K562 (cell line): Measurements from ENCODE around the gene DAPK3. TPM values are rescaled to one million over a fixed set of nuclear protein-coding genes. Genes with fewer than 3 reads are reported as not detected.

ENCODE experiments used
- CBFB ChIP-seq: sonication (generic); formaldehyde crosslinking; IDR thresholded peaks from 2 replicates; pipeline ENCODE4 v1.4.0; 2020; ENCODE audit warnings: mild to moderate bottlenecking, missing genetic modification reagents
- CCNT2 ChIP-seq: IDR thresholded peaks from 2 replicates; pipeline ENCODE4 v1.6.1; 2011; ENCODE audit warnings: borderline replicate concordance, low read depth, mild to moderate bottlenecking, moderate library complexity, mixed read lengths, low read length; ENCODE audit not compliant: insufficient read length; ENCODE audit errors: extremely low read depth
- MAFF ChIP-seq: IDR thresholded peaks from 2 replicates; pipeline ENCODE4 v1.6.1; 2012; ENCODE audit warnings: low read length, improper control_type of control experiment
- MBD2 ChIP-seq: sonication (generic); IDR thresholded peaks from 2 replicates; pipeline ENCODE4 v1.6.1; 2016; ENCODE audit warnings: low read depth, borderline replicate concordance
- POU5F1 ChIP-seq: fragments of 150-350 bp; IDR thresholded peaks from 2 replicates; pipeline ENCODE4 v1.6.1; 2014; ENCODE audit warnings: borderline replicate concordance, low read length, low read depth, mild to moderate bottlenecking; ENCODE audit not compliant: partially characterized antibody
- ZNF431 ChIP-seq: sonication (generic); formaldehyde crosslinking; IDR thresholded peaks from 2 replicates; pipeline ENCODE4 v1.8.0; 2022; ENCODE audit warnings: mild to moderate bottlenecking, missing genetic modification reagents
- polyA plus RNA-seq, 8 experiments: library from polyadenylated mRNA; depleted of rRNA in 4 of 8; stranded (reverse) in 5 of 8; unstranded in 3 of 8; fragments of >200 nt; fragmentation: Nextera tagmentation in 2 of 8; fragmentation: Illumina TruSeq in 1 of 8; extraction: Ambion mirVana in 2 of 8; extraction: Trizol in 1 of 8; gene quantifications; 2 replicates each; pipeline versions ENCODE4 v1.2.1 to v1.2.3, GENCODE V29; 2011 to 2014; ENCODE audit warnings: inconsistent platforms in 1 of 8, missing spikeins in 1 of 8
- total RNA-seq, 7 experiments: library from RNA; depleted of rRNA in 6 of 7; stranded (reverse); fragments of >200 nt in 6 of 7; fragmentation: Illumina TruSeq in 2 of 7; extraction: Trizol in 2 of 7; gene quantifications; 2 replicates each; pipeline versions ENCODE4 v1.2.1 to v1.2.3, GENCODE V29; 2011 to 2021; ENCODE audit warnings: low replicate concordance in 1 of 7
- TF ChIP-seq, protein P1 (sequence below), 2 experiments: fragments of 450-650 bp in 1 of 2; sonication (generic) in 1 of 2; formaldehyde crosslinking in 1 of 2; IDR thresholded peaks; 2 replicates each; pipeline versions ENCODE4 v1.7.1 to v1.9.0; 2016 to 2022; ENCODE audit warnings: inconsistent platforms in 1 of 2, mild to moderate bottlenecking in 1 of 2, missing genetic modification reagents in 1 of 2
- TF ChIP-seq, protein P2 (sequence below): fragments of 250-450 bp; sonication (Bioruptor Pico); IDR thresholded peaks from 2 replicates; pipeline ENCODE4 v1.4.0; 2020

The DAPK3 gene
- total and polyA plus RNA-seq, 9 of the 15 experiments (the other 6 are each of a cell fraction or from before 2014, with no cell fraction given): 0.14 to 63.4 (median 25.0) TPM

DNA sequence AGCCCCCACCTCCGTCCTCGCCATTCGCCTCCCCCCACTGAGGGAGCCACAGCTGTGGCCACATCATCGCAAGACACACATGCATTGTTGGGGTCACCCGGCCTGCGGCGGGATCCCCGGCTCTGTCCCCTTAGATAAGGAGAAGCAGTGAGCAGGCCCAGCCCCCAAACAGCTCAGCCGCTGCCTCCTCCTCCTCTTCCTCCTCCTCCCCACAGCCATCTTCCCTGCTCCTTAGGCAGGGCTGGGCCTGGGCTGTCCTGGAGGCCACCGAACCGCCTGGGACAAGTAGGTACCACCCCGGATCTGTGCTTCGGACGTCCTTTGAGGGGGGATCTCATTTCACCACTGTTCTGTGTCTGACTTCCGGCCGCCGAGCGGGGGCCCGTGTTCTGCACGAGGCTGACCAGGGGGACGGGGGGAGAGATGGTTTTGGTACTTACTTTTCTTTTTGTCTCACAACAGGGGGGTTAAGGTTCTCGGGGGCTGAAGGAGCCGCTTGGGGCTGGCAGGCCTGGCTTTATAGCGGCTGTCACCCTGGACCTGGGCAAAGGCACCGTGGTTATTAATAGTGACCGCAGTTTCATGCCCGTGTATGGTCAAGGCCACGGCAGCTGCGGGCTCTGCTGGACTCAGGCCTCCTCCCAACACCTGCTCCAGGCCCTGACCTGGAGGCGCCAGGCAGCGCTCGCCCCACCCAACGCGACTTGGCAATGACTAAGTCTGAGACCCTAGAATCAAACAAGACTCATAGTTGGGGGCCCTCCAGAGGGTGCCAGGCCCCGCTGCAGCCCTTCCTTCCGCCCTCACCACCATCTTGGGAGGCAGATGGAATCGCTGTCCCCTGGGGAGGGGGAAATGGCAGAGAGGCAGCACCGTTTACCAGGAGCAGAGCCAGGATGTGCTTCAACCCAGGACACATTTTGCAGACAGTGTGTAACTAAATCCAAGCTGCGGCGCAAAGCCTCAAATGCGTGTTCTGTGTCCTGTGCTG is 19.7 kb downstream of the DAPK3 start (continued):
- TF ChIP-seq POU5F1 (no peak), MBD2 (peak; percentile 21), ZNF431 (CRISPR knock-in tag) (peak; percentile 38; the same call in 1 of the 2 replicates), MAFF (no peak), CBFB (CRISPR knock-in tag) (no peak), CCNT2 (peak; percentile 35)
- TF ChIP-seq, protein P1, sequence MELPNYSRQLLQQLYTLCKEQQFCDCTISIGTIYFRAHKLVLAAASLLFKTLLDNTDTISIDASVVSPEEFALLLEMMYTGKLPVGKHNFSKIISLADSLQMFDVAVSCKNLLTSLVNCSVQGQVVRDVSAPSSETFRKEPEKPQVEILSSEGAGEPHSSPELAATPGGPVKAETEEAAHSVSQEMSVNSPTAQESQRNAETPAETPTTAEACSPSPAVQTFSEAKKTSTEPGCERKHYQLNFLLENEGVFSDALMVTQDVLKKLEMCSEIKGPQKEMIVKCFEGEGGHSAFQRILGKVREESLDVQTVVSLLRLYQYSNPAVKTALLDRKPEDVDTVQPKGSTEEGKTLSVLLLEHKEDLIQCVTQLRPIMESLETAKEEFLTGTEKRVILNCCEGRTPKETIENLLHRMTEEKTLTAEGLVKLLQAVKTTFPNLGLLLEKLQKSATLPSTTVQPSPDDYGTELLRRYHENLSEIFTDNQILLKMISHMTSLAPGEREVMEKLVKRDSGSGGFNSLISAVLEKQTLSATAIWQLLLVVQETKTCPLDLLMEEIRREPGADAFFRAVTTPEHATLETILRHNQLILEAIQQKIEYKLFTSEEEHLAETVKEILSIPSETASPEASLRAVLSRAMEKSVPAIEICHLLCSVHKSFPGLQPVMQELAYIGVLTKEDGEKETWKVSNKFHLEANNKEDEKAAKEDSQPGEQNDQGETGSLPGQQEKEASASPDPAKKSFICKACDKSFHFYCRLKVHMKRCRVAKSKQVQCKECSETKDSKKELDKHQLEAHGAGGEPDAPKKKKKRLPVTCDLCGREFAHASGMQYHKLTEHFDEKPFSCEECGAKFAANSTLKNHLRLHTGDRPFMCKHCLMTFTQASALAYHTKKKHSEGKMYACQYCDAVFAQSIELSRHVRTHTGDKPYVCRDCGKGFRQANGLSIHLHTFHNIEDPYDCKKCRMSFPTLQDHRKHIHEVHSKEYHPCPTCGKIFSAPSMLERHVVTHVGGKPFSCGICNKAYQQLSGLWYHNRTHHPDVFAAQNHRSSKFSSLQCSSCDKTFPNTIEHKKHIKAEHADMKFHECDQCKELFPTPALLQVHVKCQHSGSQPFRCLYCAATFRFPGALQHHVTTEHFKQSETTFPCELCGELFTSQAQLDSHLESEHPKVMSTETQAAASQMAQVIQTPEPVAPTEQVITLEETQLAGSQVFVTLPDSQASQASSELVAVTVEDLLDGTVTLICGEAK (IDR thresholded peaks at IDR 0.05): peak; percentile 61
- TF ChIP-seq, protein P1 (CRISPR knock-in tag; IDR thresholded peaks at IDR 0.05): no peak
- TF ChIP-seq, protein P2, sequence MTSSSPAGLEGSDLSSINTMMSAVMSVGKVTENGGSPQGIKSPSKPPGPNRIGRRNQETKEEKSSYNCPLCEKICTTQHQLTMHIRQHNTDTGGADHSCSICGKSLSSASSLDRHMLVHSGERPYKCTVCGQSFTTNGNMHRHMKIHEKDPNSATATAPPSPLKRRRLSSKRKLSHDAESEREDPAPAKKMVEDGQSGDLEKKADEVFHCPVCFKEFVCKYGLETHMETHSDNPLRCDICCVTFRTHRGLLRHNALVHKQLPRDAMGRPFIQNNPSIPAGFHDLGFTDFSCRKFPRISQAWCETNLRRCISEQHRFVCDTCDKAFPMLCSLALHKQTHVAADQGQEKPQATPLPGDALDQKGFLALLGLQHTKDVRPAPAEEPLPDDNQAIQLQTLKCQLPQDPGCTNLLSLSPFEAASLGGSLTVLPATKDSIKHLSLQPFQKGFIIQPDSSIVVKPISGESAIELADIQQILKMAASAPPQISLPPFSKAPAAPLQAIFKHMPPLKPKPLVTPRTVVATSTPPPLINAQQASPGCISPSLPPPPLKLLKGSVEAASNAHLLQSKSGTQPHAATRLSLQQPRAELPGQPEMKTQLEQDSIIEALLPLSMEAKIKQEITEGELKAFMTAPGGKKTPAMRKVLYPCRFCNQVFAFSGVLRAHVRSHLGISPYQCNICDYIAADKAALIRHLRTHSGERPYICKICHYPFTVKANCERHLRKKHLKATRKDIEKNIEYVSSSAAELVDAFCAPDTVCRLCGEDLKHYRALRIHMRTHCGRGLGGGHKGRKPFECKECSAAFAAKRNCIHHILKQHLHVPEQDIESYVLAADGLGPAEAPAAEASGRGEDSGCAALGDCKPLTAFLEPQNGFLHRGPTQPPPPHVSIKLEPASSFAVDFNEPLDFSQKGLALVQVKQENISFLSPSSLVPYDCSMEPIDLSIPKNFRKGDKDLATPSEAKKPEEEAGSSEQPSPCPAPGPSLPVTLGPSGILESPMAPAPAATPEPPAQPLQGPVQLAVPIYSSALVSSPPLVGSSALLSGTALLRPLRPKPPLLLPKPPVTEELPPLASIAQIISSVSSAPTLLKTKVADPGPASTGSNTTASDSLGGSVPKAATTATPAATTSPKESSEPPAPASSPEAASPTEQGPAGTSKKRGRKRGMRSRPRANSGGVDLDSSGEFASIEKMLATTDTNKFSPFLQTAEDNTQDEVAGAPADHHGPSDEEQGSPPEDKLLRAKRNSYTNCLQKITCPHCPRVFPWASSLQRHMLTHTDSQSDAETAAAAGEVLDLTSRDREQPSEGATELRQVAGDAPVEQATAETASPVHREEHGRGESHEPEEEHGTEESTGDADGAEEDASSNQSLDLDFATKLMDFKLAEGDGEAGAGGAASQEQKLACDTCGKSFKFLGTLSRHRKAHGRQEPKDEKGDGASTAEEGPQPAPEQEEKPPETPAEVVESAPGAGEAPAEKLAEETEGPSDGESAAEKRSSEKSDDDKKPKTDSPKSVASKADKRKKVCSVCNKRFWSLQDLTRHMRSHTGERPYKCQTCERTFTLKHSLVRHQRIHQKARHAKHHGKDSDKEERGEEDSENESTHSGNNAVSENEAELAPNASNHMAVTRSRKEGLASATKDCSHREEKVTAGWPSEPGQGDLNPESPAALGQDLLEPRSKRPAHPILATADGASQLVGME (CRISPR knock-in tag): 0 out of 2 replicates have a peak, but pooled peaks have one; percentile 40
